ENCODE results near the gene PTPRM. TPM values are rescaled to one million over a fixed set of nuclear protein-coding genes. Genes with fewer than 3 reads are reported as not detected.

Gene PTPRM
- total and polyA plus RNA-seq, 2 experiments from 2014 or later = 1.6 to 5.3 TPM

- TF ChIP-seq, protein P1, sequence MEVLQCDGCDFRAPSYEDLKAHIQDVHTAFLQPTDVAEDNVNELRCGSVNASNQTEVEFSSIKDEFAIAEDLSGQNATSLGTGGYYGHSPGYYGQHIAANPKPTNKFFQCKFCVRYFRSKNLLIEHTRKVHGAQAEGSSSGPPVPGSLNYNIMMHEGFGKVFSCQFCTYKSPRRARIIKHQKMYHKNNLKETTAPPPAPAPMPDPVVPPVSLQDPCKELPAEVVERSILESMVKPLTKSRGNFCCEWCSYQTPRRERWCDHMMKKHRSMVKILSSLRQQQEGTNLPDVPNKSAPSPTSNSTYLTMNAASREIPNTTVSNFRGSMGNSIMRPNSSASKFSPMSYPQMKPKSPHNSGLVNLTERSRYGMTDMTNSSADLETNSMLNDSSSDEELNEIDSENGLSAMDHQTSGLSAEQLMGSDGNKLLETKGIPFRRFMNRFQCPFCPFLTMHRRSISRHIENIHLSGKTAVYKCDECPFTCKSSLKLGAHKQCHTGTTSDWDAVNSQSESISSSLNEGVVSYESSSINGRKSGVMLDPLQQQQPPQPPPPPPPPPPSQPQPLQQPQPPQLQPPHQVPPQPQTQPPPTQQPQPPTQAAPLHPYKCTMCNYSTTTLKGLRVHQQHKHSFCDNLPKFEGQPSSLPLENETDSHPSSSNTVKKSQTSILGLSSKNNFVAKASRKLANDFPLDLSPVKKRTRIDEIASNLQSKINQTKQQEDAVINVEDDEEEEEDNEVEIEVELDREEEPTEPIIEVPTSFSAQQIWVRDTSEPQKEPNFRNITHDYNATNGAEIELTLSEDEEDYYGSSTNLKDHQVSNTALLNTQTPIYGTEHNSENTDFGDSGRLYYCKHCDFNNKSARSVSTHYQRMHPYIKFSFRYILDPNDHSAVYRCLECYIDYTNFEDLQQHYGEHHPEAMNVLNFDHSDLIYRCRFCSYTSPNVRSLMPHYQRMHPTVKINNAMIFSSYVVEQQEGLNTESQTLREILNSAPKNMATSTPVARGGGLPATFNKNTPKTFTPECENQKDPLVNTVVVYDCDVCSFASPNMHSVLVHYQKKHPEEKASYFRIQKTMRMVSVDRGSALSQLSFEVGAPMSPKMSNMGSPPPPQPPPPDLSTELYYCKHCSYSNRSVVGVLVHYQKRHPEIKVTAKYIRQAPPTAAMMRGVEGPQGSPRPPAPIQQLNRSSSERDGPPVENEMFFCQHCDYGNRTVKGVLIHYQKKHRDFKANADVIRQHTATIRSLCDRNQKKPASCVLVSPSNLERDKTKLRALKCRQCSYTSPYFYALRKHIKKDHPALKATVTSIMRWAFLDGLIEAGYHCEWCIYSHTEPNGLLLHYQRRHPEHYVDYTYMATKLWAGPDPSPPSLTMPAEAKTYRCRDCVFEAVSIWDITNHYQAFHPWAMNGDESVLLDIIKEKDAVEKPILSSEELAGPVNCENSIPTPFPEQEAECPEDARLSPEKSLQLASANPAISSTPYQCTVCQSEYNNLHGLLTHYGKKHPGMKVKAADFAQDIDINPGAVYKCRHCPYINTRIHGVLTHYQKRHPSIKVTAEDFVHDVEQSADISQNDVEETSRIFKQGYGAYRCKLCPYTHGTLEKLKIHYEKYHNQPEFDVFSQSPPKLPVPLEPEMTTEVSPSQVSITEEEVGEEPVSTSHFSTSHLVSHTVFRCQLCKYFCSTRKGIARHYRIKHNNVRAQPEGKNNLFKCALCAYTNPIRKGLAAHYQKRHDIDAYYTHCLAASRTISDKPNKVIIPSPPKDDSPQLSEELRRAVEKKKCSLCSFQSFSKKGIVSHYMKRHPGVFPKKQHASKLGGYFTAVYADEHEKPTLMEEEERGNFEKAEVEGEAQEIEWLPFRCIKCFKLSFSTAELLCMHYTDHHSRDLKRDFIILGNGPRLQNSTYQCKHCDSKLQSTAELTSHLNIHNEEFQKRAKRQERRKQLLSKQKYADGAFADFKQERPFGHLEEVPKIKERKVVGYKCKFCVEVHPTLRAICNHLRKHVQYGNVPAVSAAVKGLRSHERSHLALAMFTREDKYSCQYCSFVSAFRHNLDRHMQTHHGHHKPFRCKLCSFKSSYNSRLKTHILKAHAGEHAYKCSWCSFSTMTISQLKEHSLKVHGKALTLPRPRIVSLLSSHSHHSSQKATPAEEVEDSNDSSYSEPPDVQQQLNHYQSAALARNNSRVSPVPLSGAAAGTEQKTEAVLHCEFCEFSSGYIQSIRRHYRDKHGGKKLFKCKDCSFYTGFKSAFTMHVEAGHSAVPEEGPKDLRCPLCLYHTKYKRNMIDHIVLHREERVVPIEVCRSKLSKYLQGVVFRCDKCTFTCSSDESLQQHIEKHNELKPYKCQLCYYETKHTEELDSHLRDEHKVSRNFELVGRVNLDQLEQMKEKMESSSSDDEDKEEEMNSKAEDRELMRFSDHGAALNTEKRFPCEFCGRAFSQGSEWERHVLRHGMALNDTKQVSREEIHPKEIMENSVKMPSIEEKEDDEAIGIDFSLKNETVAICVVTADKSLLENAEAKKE (CRISPR knock-in tag; IDR thresholded peaks at IDR 0.05) = no peak
- TF ChIP-seq NANOG (IDR thresholded peaks at IDR 0.05; ENCODE audit: borderline replicate concordance) = no peak
- TF ChIP-seq, protein P2, sequence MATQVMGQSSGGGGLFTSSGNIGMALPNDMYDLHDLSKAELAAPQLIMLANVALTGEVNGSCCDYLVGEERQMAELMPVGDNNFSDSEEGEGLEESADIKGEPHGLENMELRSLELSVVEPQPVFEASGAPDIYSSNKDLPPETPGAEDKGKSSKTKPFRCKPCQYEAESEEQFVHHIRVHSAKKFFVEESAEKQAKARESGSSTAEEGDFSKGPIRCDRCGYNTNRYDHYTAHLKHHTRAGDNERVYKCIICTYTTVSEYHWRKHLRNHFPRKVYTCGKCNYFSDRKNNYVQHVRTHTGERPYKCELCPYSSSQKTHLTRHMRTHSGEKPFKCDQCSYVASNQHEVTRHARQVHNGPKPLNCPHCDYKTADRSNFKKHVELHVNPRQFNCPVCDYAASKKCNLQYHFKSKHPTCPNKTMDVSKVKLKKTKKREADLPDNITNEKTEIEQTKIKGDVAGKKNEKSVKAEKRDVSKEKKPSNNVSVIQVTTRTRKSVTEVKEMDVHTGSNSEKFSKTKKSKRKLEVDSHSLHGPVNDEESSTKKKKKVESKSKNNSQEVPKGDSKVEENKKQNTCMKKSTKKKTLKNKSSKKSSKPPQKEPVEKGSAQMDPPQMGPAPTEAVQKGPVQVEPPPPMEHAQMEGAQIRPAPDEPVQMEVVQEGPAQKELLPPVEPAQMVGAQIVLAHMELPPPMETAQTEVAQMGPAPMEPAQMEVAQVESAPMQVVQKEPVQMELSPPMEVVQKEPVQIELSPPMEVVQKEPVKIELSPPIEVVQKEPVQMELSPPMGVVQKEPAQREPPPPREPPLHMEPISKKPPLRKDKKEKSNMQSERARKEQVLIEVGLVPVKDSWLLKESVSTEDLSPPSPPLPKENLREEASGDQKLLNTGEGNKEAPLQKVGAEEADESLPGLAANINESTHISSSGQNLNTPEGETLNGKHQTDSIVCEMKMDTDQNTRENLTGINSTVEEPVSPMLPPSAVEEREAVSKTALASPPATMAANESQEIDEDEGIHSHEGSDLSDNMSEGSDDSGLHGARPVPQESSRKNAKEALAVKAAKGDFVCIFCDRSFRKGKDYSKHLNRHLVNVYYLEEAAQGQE (IDR thresholded peaks at IDR 0.05; ENCODE audit: unreplicated experiment) = no peak
- TF ChIP-seq ZNF331 (CRISPR knock-in tag; IDR thresholded peaks at IDR 0.05; ENCODE audit: low read depth) = no peak
- TF ChIP-seq POLR2AphosphoS5 (IDR thresholded peaks at IDR 0.05; ENCODE audit: low read depth) = no peak
- no peak for TF ChIP-seq JUNB (IDR thresholded peaks at IDR 0.05; ENCODE audit: unreplicated experiment)
- TF ChIP-seq EZH2 (IDR thresholded peaks at IDR 0.05; ENCODE audit: low read depth, unreplicated experiment) = no peak
- TF ChIP-seq ZNF114 (CRISPR knock-in tag; IDR thresholded peaks at IDR 0.05) = no peak
Measured at GRCh38 chr18:7848054-7848412, 280.9 kb downstream of the PTPRM start (continued).
